Adrenal gland (tissue), 12 donors: ENCODE results near the gene SYNJ2. TPM values are rescaled to one million over a fixed set of nuclear protein-coding genes. Genes with fewer than 3 reads are reported as not detected.

Experiments
- DNase-seq, 7 donors: peaks; one replicate each; pipeline ENCODE4 v3.0.0-alpha.2; 2019 to 2020
- H3K27ac ChIP-seq, 5 donors: fragments of 200-600 bp; sonication (generic) in 4 of 5; 1 replicate in 3 of 5; 2 replicates in 2 of 5; pipeline versions ENCODE4 v1.5.1 to v1.8.0; 2016 to 2020; ENCODE audit warnings: mild to moderate bottlenecking in 1 of 5
- H3K27me3 ChIP-seq: fragments of 200-600 bp; 2 replicates; pipeline ENCODE4 v1.8.0; 2021
- H3K36me3 ChIP-seq, 2 donors: fragments of 200-600 bp; replicated peaks in 1 of 2; 1 replicate in 1 of 2; 2 replicates in 1 of 2; pipeline versions ENCODE4 v1.5.1 to v1.8.0; 2018 to 2022
- H3K4me1 ChIP-seq, 2 donors: fragments of 200-600 bp; replicated peaks in 1 of 2; 1 replicate in 1 of 2; 2 replicates in 1 of 2; pipeline versions ENCODE4 v1.5.1 to v1.8.0; 2018 to 2021
- H3K4me3 ChIP-seq, 4 donors: fragments of 200-600 bp; sonication (generic) in 3 of 4; one replicate each; pipeline ENCODE4 v1.5.1; 2016 to 2018
- H3K9me3 ChIP-seq, 3 donors: fragments of 200-600 bp; sonication (generic) in 1 of 3; replicated peaks in 1 of 3; 1 replicate in 2 of 3; 2 replicates in 1 of 3; pipeline versions ENCODE4 v1.5.1 to v1.8.0; 2016 to 2021
- POLR2A ChIP-seq, 2 donors: fragments of 450-650 bp; IDR thresholded peaks; one replicate each; pipeline ENCODE4 v1.6.1; 2017; ENCODE audit warnings: antibody characterized with exemption in 2 of 2, mild to moderate bottlenecking in 2 of 2, moderate library complexity in 1 of 2
- WGBS, 4 donors: extraction: QIAGEN DNeasy Blood & Tissue Kit in 2 of 4; methylation state at CpG; one replicate each; pipeline versions ENCODE4 v1.1.5 to v1.1.7; 2013 to 2017; 5-methylcytosine and 5-hydroxymethylcytosine counted together
- intact Hi-C, 2 donors: fragments of 100-400 bp; cut with DNase I; formaldehyde crosslinking; loops; one replicate each; pipeline versions ENCODE4 v1.14.1 to v1.15.0; 2022 to 2023
- polyA plus RNA-seq, 3 donors: library from polyadenylated mRNA; stranded (reverse); fragments of 200-250 nt in 2 of 3; fragments of 350-450 nt in 1 of 3; fragmentation: Illumina TruSeq in 1 of 3; extraction: RNeasy Lipid Tissue Mini Kit (QIAGEN cat#74804) in 1 of 3; gene quantifications; one replicate each; pipeline ENCODE4 v1.2.3, GENCODE V29; 2013 to 2014
- total RNA-seq, 9 donors: library from RNA; depleted of rRNA in 4 of 9; stranded (reverse); fragments of >200 nt in 4 of 9; fragments of 120-200 nt in 1 of 9; fragmentation: NEBNext Ultra II Directional in 1 of 9; extraction: Animal tissue kit (Norgen Biotek cat#: 25700) in 1 of 9; gene quantifications; one replicate each; pipeline versions ENCODE4 v1.1.0 to v1.2.4, GENCODE V29; 2013 to 2023
- TF ChIP-seq, protein P1 (sequence below), 6 experiments: fragments of 450-650 bp in 4 of 6; fragments of 200-600 bp in 2 of 6; sonication (generic) in 1 of 6; IDR thresholded peaks; 1 replicate in 5 of 6; 2 replicates in 1 of 6; pipeline versions ENCODE4 v1.5.1 to v1.8.0; 2016 to 2021; ENCODE audit warnings: antibody characterized with exemption in 6 of 6, mild to moderate bottlenecking in 2 of 6, moderate library complexity in 1 of 6
- donor health status: healthy with polysubstance abuse.
- donor health status: Bipolar disorder and iron deficiency.
- donor health status: DM: yes; HTN: yes; CAD: no.
- donor health status: DM: no; HTN: no; CAD: no.
- donor health status: DM: no; HTN: no; CAD: no.
- donor health status: DM: yes; HTN: yes; CAD: no.

SYNJ2 gene
- total and polyA plus RNA-seq, 12 donors = 1.6 to 20.5 (median 12.8) TPM

DNA sequence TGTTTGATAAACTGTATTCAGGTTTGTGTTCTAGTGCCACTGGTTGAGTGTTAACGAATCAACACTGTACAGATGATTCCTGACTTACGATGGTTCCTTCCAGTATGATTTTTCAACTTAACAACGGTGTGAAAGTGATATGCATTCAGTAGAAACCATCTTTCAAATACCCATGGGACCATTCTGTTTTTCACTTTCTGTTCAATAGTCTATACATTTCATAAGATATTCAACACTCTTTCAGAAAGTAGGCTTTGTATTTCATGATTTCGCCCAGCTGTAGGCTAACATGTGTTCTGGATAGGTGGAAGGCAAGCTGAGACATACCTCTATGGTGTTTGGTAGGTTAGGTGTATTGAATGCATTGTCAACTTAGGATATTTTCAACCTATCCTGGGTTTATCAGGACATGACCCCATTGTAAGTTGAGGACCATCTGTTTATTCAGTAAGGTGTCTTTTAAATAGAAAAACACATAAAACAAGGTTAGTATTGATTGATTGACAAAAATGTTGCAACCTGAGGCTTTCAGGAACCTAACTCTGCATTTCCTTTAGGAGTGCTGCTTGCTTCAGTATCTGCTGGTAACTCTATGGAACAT lies 32.3 kb downstream of the SYNJ2 start:
- DNase-seq = no peak
- Histone ChIP-seq H3K27me3 (no peaks in the 10 kb centered on the region), H3K4me3 (no peak overlapping the region), H3K36me3 (no peaks in the 10 kb centered on the region), H3K27ac (no peak overlapping the region), H3K9me3 (no peaks in the 10 kb centered on the region), H3K4me1 (peaks cover 6 to 21% of the 10 kb centered on the region in 2 donors)
- intact Hi-C loops = no loop called here
- TF ChIP-seq, protein P1, sequence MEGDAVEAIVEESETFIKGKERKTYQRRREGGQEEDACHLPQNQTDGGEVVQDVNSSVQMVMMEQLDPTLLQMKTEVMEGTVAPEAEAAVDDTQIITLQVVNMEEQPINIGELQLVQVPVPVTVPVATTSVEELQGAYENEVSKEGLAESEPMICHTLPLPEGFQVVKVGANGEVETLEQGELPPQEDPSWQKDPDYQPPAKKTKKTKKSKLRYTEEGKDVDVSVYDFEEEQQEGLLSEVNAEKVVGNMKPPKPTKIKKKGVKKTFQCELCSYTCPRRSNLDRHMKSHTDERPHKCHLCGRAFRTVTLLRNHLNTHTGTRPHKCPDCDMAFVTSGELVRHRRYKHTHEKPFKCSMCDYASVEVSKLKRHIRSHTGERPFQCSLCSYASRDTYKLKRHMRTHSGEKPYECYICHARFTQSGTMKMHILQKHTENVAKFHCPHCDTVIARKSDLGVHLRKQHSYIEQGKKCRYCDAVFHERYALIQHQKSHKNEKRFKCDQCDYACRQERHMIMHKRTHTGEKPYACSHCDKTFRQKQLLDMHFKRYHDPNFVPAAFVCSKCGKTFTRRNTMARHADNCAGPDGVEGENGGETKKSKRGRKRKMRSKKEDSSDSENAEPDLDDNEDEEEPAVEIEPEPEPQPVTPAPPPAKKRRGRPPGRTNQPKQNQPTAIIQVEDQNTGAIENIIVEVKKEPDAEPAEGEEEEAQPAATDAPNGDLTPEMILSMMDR (IDR thresholded peaks at IDR 0.05) = no peak
- TF ChIP-seq POLR2A (IDR thresholded peaks at IDR 0.05) = no peak
- 84 to 95% (median 87%) methylated on average over 4 of the region's 4 CpGs for WGBS, 4 donors

DNA sequence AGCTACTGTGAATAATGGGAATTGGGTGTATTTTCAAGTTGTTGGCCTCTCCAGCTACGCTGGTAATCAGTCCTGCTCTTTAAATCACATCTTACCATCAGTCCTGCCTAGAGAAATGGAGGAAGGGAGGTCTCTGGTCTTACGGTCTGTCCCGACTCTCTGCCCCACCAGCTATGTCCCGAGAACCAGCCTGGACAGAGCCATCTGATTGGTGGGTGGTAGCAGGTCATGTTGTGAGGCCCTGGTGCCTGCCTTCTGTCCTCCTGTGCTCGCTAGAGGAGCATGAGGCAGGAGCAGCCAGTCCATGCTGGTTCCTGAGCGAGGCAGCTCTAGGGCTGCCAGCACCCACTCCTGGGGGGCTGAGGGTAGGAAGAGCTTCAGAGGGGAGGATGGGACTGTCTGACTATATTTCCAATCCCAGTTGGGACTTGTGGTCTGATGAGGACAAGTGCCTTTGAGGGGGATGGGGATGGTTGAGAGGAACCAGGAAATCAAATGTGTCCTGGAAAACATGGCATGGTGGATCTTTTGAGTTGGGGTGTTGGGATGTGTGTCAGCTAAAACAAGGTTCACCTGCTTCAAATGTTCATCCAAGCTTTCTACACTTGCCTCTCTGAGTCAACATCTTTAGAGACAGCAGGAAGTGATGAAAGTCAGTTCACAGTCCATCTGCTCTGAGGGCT lies 33.0 kb downstream of the SYNJ2 start:
- WGBS, 4 donors = 89 to 98% (median 97%) methylated on average over 5 to 6 of the region's 6 CpGs
- H3K4me3 ChIP-seq = no peak overlapping the region
- intact Hi-C loops = no loop called here
- peaks cover 0 to 21% of the 10 kb centered on the region in 2 donors for H3K4me1 ChIP-seq
- no peaks in the 10 kb centered on the region for H3K9me3 ChIP-seq
- no peak for DNase-seq
- H3K27me3 ChIP-seq = no peaks in the 10 kb centered on the region
- no peaks in the 10 kb centered on the region for H3K36me3 ChIP-seq
- no peak overlapping the region for H3K27ac ChIP-seq
- TF ChIP-seq, protein P1 (IDR thresholded peaks at IDR 0.05) = no peak
- no peak for TF ChIP-seq POLR2A (IDR thresholded peaks at IDR 0.05)

DNA sequence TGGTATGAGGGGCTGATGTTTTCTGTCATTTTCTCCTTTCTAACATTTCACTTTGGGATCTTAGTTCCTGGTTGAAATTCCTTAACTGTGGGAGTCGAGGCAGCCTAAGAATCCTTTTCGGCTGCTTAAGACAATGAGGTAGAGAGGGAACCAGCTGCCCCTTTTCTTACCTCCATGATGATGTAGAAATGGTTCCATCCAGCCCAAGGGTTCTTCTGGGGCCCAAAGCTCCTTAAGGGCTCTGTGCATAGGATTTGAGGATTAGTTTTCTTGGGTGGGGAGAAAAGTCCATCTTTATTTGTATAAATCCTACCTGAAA lies 33.5 kb downstream of the SYNJ2 start:
- Histone ChIP-seq H3K4me3 (no peak overlapping the region), H3K27ac (no peak overlapping the region), H3K9me3 (no peaks in the 10 kb centered on the region), H3K4me1 (peaks cover 0 to 17% of the 10 kb centered on the region in 2 donors), H3K27me3 (no peaks in the 10 kb centered on the region), H3K36me3 (no peaks in the 10 kb centered on the region)
- no peak for DNase-seq
- WGBS, 4 donors = 91 to 97% (median 93%) methylated on average over 2 of the region's 2 CpGs
- no peak for TF ChIP-seq POLR2A (IDR thresholded peaks at IDR 0.05)
- TF ChIP-seq, protein P1 (IDR thresholded peaks at IDR 0.05) = no peak
- intact Hi-C loops = no loop called here

DNA sequence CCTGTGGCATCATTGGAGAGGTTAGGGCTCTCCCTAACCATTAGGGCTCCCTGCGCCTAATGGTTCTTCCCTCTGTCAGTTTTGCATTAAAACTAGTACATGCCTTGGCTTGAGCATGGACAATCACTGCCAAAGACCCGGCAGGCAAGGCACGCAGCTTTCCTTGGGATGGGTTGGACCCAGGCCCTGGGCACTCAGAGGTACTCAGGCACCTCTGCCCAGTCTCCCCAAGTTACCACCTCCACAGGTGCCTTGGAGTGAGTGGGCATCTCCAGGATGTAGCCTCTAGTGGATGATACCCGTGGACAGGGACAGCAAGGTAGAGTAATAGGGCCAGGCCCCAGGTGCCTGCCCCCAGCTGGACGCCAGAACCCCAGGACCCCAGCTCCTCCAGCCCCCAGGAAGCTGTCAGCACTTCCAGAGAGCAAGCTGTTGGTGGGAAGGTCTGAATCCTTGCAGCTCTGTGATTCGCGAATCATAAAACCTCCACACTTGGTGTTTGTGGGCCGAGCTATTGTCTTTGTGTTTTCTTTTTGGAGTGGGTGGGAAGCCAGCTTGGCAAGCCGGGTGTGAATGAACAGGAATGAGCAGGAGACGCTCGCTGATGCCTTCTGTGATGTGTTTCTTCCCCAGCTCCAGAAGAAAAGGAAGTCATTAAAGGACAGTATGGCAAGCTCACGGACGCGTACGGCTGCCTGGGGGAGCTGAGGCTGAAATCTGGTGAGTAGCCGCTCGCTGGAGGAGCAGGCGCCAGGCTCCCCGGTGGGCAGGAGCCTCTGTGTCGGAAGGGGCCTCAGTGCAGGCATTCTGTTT lies 35.1 kb downstream of the SYNJ2 start:
- DNase-seq = peak in 1 of 7 donors; percentile 5
- intact Hi-C loops = no loop called here
- Histone ChIP-seq H3K36me3 (no peaks in the 10 kb centered on the region), H3K9me3 (no peaks in the 10 kb centered on the region), H3K27me3 (no peaks in the 10 kb centered on the region), H3K27ac (no peak overlapping the region), H3K4me3 (no peak overlapping the region), H3K4me1 (peaks cover 0 to 12% of the 10 kb centered on the region in 2 donors)
- 79 to 88% (median 85%) methylated on average over 16 to 20 of the region's 20 CpGs for WGBS, 4 donors
- no peak for TF ChIP-seq POLR2A (IDR thresholded peaks at IDR 0.05)
- TF ChIP-seq, protein P1 (IDR thresholded peaks at IDR 0.05) = no peak
